ENCODE results near the gene CSRP3.

The CSRP3 gene

GRCh38 chr11:19201737-19202605 lies at the start of gene CSRP3:
CSRP3 (minus strand) TSS chr11:19201983; CDS start chr11:19192448, 9,535 bp downstream.
- Mint-ChIP-seq H3K27me3 (peaks cover 6 to 15% of the 10 kb centered on the region in 2 donors), H3K9me3 (no peaks in the 10 kb centered on the region), H3K27ac (no peak within 1 kb of the TSS), H3K36me3 (no peaks in the 10 kb centered on the region), H3K4me3 (no peak within 1 kb of the TSS), H3K4me1 (no peaks in the 10 kb centered on the region)
- DNase-seq (no peak), ATAC-seq (replicated peaks) (no peak)

GRCh38 chr11:19251577-19251976 lies 49.8 kb upstream of the CSRP3 start:
- Mint-ChIP-seq H3K36me3 (peaks cover 0 to 4% of the 10 kb centered on the region in 2 donors), H3K27me3 (peaks cover 4 to 10% of the 10 kb centered on the region in 2 donors), H3K4me1 (no peaks in the 10 kb centered on the region), H3K4me3 (no peak overlapping the region), H3K27ac (no peak overlapping the region), H3K9me3 (peaks cover 0 to 15% of the 10 kb centered on the region in 2 donors)
- no peak for ATAC-seq (replicated peaks)
- no peak for DNase-seq

GRCh38 chr11:19246816-19247215 lies 45.0 kb upstream of the CSRP3 start:
- Mint-ChIP-seq H3K4me1 (peaks cover 9 to 21% of the 10 kb centered on the region in 2 donors), H3K4me3 (no peak overlapping the region), H3K9me3 (peaks cover 0 to 6% of the 10 kb centered on the region in 2 donors), H3K27me3 (peaks cover 24 to 25% of the 10 kb centered on the region in 2 donors), H3K36me3 (peaks cover 3 to 4% of the 10 kb centered on the region in 2 donors), H3K27ac (no peak overlapping the region)
- ATAC-seq (replicated peaks): no peak
- DNase-seq: no peak

GRCh38 chr11:19245351-19245750 lies 43.6 kb upstream of the CSRP3 start:
- H3K27ac Mint-ChIP-seq: no peak overlapping the region
- H3K4me3 Mint-ChIP-seq: no peak overlapping the region
- peaks cover 3 to 4% of the 10 kb centered on the region in 2 donors for H3K36me3 Mint-ChIP-seq
- H3K27me3 Mint-ChIP-seq: peaks cover 27 to 31% of the 10 kb centered on the region in 2 donors
- H3K9me3 Mint-ChIP-seq: peaks cover 0 to 6% of the 10 kb centered on the region in 2 donors
- peaks cover 13 to 28% of the 10 kb centered on the region in 2 donors for H3K4me1 Mint-ChIP-seq
- DNase-seq: no peak
- no peak for ATAC-seq (replicated peaks)

GRCh38 chr11:19244621-19245020 lies 42.8 kb upstream of the CSRP3 start:
- H3K27me3 Mint-ChIP-seq: peaks cover 27 to 33% of the 10 kb centered on the region in 2 donors

GRCh38 chr11:19244084-19244483 lies 42.3 kb upstream of the CSRP3 start:
- no peak for ATAC-seq (replicated peaks)
- no peak overlapping the region for H3K27ac Mint-ChIP-seq
- DNase-seq: no peak

More at GRCh38 chr11:19244621-19245020, 42.8 kb upstream of the CSRP3 start:
- peaks cover 16 to 31% of the 10 kb centered on the region in 2 donors for H3K4me1 Mint-ChIP-seq
- H3K9me3 Mint-ChIP-seq: peaks cover 0 to 5% of the 10 kb centered on the region in 2 donors
- no peak overlapping the region for H3K4me3 Mint-ChIP-seq
- DNase-seq: no peak
- ATAC-seq (replicated peaks): no peak
- no peak overlapping the region for H3K27ac Mint-ChIP-seq
- H3K36me3 Mint-ChIP-seq: peaks cover 3 to 4% of the 10 kb centered on the region in 2 donors

GRCh38 chr11:19243613-19244012 lies 41.8 kb upstream of the CSRP3 start:
- DNase-seq (no peak), ATAC-seq (replicated peaks) (peak in 1 of 2 donors; percentile 13)
- Mint-ChIP-seq H3K36me3 (peaks cover 3 to 4% of the 10 kb centered on the region in 2 donors), H3K27me3 (peaks cover 32 to 35% of the 10 kb centered on the region in 2 donors), H3K4me1 (peaks cover 16 to 31% of the 10 kb centered on the region in 2 donors), H3K9me3 (no peaks in the 10 kb centered on the region), H3K27ac (no peak overlapping the region), H3K4me3 (no peak overlapping the region)

More at GRCh38 chr11:19244084-19244483, 42.3 kb upstream of the CSRP3 start:
- no peak overlapping the region for H3K4me3 Mint-ChIP-seq
- H3K9me3 Mint-ChIP-seq: peaks cover 0 to under 1% of the 10 kb centered on the region in 2 donors
- H3K27me3 Mint-ChIP-seq: peaks cover 29 to 33% of the 10 kb centered on the region in 2 donors
- peaks cover 3 to 4% of the 10 kb centered on the region in 2 donors for H3K36me3 Mint-ChIP-seq
- H3K4me1 Mint-ChIP-seq: peaks cover 16 to 31% of the 10 kb centered on the region in 2 donors

GRCh38 chr11:19243143-19243542 lies 41.4 kb upstream of the CSRP3 start:
- Mint-ChIP-seq H3K9me3 (no peaks in the 10 kb centered on the region), H3K27me3 (peaks cover 32 to 37% of the 10 kb centered on the region in 2 donors), H3K27ac (no peak overlapping the region), H3K36me3 (peaks cover 3 to 4% of the 10 kb centered on the region in 2 donors), H3K4me1 (peaks cover 16 to 31% of the 10 kb centered on the region in 2 donors), H3K4me3 (no peak overlapping the region)
- ATAC-seq (replicated peaks): no peak
- no peak for DNase-seq

GRCh38 chr11:19242179-19242932 lies 40.6 kb upstream of the CSRP3 start:
- Mint-ChIP-seq H3K4me1 (peaks cover 16 to 31% of the 10 kb centered on the region in 2 donors), H3K27me3 (peaks cover 32 to 37% of the 10 kb centered on the region in 2 donors), H3K36me3 (peaks cover 3 to 4% of the 10 kb centered on the region in 2 donors), H3K27ac (peak overlapping the region; percentile 56), H3K4me3 (peak overlapping the region; percentile 82 to 95), H3K9me3 (no peaks in the 10 kb centered on the region)
- DNase-seq (no peak), ATAC-seq (replicated peaks) (no peak)

- DNase-seq: no peak
- no peak overlapping the region for H3K27ac Mint-ChIP-seq
- no peaks in the 10 kb centered on the region for H3K9me3 Mint-ChIP-seq
- H3K36me3 Mint-ChIP-seq: peaks cover 3 to 4% of the 10 kb centered on the region in 2 donors
- H3K4me3 Mint-ChIP-seq: peak overlapping the region; percentile 93 to 95
- H3K4me1 Mint-ChIP-seq: peaks cover 16 to 31% of the 10 kb centered on the region in 2 donors
- peaks cover 27 to 33% of the 10 kb centered on the region in 2 donors for H3K27me3 Mint-ChIP-seq
- ATAC-seq (replicated peaks): peak; percentile 18 to 35
Measured at GRCh38 chr11:19241260-19242178, 39.7 kb upstream of the CSRP3 start.

GRCh38 chr11:19240420-19241259 lies 38.9 kb upstream of the CSRP3 start, which contains the start of gene E2F8:
E2F8 (minus strand) TSS chr11:19240945; CDS start chr11:19240121, 824 bp downstream.
- peaks cover 26 to 33% of the 10 kb centered on the region in 2 donors for H3K27me3 Mint-ChIP-seq
- peak within 1 kb of the TSS; percentile 93 to 95 for H3K4me3 Mint-ChIP-seq
- H3K9me3 Mint-ChIP-seq: no peaks in the 10 kb centered on the region
- H3K4me1 Mint-ChIP-seq: peaks cover 16 to 31% of the 10 kb centered on the region in 2 donors
- H3K27ac Mint-ChIP-seq: peak within 1 kb of the TSS; percentile 79
- DNase-seq (peak; percentile 93), ATAC-seq (replicated peaks) (peak; percentile 90 to 91)
- peaks cover 3 to 4% of the 10 kb centered on the region in 2 donors for H3K36me3 Mint-ChIP-seq

GRCh38 chr11:19239039-19239438 lies 37.3 kb upstream of the CSRP3 start:
- Mint-ChIP-seq H3K4me1 (peaks cover 16 to 27% of the 10 kb centered on the region in 2 donors), H3K27me3 (peaks cover 20 to 26% of the 10 kb centered on the region in 2 donors), H3K4me3 (no peak overlapping the region)

More at GRCh38 chr11:19239039-19239438, 37.3 kb upstream of the CSRP3 start:
- no peak overlapping the region for H3K27ac Mint-ChIP-seq
- H3K9me3 Mint-ChIP-seq: no peaks in the 10 kb centered on the region
- peaks cover 4 to 6% of the 10 kb centered on the region in 2 donors for H3K36me3 Mint-ChIP-seq
- DNase-seq (no peak), ATAC-seq (replicated peaks) (no peak)

Measured in stimulated activated naive B cell treated with anti-CD40 and anti-IgM and Interleukin-4, amounts not matched to agents 10 μg/mL and 1 μg/mL and 100 μg/mL, for 72 hours (primary cell).